H54 (cell line): ENCODE results near the gene RGS21.

Experiments used
- DNase-seq: peaks from one replicate; pipeline ENCODE4 v3.0.0; 2011; ENCODE audit warnings: low spot score, mixed read lengths; ENCODE audit not compliant: insufficient read length
- FAIRE-seq: peaks from 3 replicates; lab custom pipeline; 2011; peaks lifted over from hg19 to GRCh38; lab: Jason Lieb, UNC
- POLR2A ChIP-seq: IDR thresholded peaks from 2 replicates; pipeline ENCODE4 v1.6.1; 2011; ENCODE audit warnings: low read depth, mild to moderate bottlenecking, low read length

The RGS21 gene

DNA sequence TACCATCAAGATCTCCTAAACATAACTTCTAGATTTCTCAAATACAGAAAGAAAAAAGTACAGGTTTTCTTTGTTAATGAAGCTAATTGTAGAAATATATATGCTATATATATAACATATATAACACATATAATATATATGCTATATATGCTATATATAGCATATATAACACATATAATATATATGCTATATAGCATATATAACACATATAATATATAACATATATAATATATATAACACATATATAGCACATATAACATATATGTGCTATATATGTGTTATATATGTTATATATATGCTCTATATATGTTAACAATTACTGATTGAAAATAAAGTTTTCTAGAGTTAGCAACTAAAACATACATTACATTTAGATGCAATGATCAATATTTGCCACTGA is 34.8 kb downstream of the RGS21 start:
- DNase-seq (no peak), FAIRE-seq (no peak)
- TF ChIP-seq POLR2A = no peak

DNA sequence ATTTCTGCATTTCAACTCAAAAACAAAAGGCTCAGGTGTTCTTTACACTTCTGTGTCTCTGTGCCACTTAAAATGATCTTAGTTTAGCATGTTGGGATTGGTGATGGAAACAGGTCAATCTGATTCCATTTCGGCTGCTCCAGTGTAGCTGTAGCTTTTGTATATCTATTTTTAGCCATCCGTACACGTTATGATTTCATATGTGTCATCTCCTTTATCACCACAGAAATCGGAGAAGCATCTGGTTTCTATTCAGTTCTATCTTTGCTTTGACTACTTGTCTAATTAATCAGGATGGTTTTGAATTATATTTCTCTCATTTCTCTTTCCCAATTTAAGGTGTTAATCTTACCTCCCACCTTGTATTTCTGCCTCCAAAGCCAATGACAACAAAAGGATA is 41.1 kb downstream of the RGS21 start:
- no peak for TF ChIP-seq POLR2A
- peak; percentile 20 for FAIRE-seq
- DNase-seq = no peak

DNA sequence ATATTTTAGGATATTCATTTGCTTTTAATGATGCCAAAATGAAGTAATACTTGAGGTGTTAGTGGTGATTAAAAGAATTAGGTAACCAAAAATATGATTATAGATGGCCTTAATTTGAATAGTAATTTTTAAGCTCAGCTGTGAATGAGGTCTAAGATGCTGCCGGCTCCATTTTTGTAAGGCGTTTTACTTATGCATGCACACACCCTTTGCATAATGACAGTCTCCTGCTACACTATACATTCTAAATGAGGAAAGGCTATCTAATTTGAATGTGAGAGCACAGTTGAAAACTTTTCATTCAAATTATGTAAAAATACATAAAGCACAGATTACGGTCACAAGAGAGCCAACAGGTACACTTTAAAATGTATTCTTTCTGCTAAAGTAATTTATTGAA is 41.6 kb downstream of the RGS21 start:
- DNase-seq = no peak
- FAIRE-seq = no peak
- TF ChIP-seq POLR2A = no peak

DNA sequence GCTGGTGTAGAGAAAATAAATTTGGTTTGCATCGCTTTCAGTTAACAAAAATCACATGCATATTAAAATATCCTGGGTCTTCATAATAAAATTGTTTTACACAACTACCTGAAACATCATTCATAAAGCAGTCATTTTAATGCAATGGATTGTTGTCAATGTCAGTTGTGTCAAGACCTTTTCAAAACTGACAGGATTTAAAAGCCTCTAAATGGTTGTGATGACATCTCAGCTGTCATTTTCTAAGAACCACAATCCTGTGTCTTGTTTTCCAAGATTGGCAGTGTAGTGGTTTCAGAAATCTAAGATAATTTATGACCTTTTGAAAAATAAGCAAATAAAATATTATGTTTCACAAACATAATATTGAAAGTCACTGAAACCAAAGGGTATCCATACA is 42.0 kb downstream of the RGS21 start:
- FAIRE-seq (no peak), DNase-seq (no peak)
- no peak for TF ChIP-seq POLR2A

DNA sequence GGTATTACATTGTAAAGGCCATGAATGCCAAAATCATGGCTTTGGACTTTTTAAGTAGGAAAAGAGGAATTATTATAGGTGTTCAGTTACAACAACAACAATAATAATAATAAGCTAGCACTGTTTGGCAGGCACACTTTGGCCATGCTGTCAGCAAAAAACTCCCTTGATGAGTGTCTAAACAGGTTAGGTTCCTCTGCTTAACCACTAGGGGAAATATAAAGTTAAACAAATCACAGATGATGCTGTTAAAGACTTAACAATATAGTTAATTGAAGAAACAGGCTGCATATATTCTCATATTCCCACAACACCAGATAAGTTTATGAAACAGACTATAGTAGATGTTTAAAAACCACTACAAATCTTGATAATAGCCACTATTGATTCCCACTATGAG is 46.4 kb downstream of the RGS21 start:
- DNase-seq (no peak), FAIRE-seq (no peak)

DNA sequence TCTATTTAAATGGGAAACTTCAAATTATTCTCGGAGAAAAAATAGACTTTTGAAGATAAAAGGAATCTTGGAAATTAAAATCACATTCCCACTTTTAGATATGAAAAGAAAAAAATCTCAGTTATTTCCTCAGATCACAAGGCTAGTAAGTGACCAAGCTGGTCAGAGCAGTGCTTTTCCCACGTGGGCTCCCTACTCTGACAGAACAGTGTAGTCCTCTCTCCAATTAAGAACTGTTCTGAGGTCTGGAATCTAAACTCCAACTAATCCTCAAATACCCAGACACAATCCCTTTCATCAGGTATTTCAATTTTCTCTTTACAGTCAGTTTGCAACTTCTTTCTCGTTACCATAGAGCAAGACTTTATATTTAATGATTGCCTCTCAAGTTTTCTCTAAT is 50.6 kb downstream of the RGS21 start:
- FAIRE-seq (no peak), DNase-seq (no peak)
- no peak for TF ChIP-seq POLR2A

More for the DNA sequence above, 46.4 kb downstream of the RGS21 start:
- TF ChIP-seq POLR2A = no peak

DNA sequence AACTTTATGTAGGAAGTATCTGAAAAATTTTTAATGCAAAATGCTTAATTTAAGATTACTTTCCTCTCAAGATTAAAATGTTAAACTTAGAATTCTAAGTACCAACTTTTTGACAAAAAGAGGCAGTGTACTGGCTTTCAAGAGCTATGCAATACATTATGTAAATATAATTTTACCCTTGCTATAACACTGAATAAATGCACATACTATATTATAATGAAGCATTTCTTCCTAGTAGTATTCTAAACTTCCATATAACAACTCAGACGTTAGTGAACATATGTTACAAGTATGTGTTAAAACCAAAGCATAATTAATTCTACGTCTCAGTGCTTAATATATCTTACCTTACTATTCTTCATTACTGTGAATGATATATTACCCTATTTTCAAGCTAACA is 58.5 kb downstream of the RGS21 start:
- no peak for TF ChIP-seq POLR2A
- FAIRE-seq (no peak), DNase-seq (no peak)

DNA sequence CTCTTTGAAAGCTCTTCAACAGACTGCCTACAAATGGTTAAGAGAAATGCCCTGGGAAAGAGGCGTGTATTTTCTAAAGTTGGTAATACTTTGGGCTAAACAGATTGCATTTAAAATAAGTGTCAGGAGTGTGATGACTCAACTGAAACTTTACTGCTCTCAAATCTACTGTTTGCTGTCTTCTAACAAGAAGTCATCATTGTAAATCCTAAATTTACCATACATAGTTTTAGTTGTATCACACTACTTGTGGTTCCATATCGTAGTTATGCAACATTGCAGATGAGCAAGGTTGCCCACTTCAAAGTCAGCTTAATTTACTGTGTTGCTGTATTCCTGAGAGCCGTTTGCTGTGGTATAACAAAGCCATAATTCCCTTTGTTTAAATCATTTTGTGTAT is 59.6 kb downstream of the RGS21 start:
- DNase-seq (no peak), FAIRE-seq (peak; percentile 11)
- TF ChIP-seq POLR2A = no peak

DNA sequence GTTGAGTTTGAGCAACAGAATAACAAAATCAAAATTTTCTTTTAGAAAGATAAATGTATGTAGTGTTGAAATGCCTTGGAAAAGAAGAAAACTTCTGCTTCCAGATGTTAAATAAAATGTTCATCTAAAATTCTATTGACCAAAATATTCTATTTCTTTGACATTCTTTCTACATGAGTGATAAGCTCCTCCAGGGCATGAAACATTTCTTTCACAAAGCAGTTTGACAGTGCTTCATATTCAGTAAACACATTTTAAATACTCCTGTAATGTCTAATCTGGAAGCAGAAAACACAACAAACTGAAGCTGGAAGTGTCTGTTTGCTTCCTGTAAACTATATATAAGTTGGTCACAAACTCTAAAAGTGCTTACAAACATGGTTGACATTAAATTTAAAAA is 61.5 kb downstream of the RGS21 start:
- no peak for TF ChIP-seq POLR2A
- DNase-seq (no peak), FAIRE-seq (no peak)

DNA sequence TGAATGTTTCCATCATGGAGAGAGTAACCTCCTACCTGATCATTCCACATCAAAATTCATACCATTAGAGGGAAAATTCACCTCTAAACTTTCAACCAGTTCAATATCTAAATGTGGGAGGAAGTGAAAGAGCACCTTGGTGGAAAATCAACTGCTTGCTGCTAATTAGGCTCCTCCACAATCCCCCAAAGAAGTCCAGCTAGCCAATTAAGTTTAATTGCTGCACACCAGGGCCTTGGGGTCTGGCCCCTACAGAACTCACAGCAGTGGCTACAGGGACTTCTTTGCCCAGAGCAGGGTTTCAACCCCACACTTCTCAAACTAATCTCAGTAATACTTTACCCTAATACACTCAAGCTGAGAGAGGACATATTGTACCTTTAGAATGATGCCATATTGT is 62.1 kb downstream of the RGS21 start:
- no peak for TF ChIP-seq POLR2A
- FAIRE-seq (no peak), DNase-seq (no peak)

DNA sequence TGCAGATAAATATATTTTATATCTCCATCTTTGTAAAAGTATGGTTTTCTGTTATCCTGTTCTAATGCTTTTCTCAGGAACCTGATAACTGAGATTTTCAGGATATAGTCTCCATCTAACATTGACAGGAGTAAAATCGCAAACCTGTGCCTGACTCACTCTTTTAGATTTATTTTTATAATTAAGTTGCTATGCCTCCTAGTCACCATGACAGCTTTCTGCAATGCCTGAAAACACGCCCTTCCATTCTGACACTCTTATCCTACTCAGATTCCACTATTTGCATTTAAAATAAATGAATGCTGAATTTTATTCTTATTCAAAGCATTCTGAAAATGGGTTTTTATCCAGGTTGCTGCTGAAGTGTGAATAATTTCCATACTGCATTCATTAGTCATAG is 62.8 kb downstream of the RGS21 start:
- TF ChIP-seq POLR2A = no peak
- DNase-seq (no peak), FAIRE-seq (no peak)

DNA sequence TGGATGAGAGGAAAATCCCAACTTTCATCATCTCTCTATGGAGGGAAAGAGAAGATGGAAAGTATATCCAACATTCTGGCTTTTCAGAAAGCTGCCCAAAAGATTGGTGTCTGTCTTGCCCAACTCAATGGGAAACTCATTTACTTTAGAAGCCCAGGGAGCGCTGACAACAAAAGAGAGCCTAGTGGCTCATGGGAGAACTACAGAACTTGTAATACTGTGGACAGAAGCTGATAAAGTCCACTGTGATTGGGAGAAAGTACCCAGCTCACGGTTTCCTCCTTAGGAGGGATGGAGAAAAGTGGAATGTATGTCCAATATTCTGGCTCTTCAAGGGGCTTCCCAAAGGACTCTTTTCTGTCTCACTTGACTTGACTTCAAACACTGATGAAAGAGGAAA is 66.0 kb downstream of the RGS21 start:
- DNase-seq (no peak), FAIRE-seq (no peak)
- no peak for TF ChIP-seq POLR2A

DNA sequence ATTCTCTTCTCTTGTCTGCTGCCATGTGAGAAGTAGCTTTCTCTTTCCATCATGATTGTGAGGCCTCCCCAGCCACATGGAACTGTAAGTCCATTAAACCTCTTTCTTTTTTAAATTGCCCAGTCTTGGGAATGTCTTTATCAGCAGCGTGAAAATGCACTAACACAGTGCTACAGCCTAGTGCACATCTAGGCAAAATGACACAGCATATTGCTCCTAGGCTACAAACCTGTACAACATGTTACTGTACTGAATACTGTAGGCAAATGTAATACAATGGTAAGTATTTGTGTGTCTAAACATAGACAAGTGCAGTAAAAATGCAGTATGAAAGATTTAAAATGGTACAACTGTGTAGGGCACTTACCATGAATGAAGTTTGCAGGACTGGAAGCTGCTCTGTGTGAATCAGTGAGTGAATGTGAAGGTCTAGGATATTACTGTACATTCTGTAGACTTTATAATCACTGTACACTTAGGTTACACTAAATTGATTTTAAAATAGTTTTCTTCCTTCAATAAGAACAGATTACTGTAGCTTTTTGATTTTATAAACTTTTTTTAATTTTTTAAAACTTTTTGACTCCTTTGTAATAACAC is 69.4 kb downstream of the RGS21 start:
- FAIRE-seq = no peak
- no peak for DNase-seq
- TF ChIP-seq POLR2A = no peak

DNA sequence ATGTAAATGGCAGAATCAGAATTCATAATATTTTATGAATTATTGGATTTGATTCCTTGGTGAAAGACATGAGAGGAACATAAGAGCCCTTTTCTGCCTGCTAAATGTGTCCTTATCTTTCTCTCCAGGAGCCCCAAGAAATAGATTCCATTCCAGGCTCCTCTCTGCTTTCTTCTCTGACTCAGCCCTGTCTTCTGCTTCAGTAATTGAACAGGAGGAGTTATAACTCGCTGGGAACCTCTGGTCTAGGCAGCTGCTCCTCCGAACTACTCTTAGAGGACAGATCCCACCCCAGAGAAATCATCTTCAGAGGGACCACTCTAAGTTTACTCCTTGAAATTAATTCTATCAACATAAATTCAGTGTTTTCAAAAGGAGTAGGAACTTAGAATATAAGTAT is 78.4 kb downstream of the RGS21 start:
- FAIRE-seq = no peak
- TF ChIP-seq POLR2A = no peak
- DNase-seq = no peak

DNA sequence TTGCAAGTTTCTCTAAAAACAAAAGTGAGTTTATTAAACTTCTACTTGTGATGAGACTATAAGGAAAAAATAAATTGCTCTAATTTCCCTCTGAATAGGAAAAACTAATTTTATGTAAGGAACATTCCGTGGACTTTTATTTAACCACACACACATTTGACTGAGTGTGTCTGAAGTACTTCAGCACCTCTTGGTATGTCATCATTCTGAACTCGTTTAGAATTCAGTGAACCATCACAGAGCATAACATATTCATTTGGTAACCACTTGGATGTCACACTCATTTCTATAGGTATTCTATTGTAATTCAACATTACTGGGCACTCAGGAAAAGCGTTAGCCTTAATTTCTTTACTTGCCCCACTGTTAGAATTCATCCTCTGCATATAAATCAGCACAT is 79.1 kb downstream of the RGS21 start:
- FAIRE-seq (peak; percentile 33), DNase-seq (no peak)
- no peak for TF ChIP-seq POLR2A

DNA sequence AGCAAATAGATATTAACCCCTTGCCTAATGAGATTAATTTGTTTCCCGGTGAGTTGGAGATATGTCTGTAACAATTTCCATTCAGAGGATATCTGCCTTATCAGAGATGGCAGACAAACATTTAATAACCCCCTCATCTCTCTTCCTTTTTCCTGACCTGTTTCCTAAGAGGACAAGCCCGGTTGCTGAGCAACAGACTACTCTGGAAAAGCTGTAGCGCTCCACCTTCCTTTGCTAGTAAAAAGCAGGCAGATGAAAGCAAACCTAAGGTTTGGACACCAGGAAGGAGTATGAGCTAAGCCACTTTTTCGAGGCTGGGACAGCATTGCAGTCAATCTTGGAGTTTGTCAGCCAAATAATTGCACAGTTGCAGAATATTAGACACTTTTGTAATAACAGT is 82.4 kb downstream of the RGS21 start:
- no peak for TF ChIP-seq POLR2A
- DNase-seq (no peak), FAIRE-seq (no peak)

DNA sequence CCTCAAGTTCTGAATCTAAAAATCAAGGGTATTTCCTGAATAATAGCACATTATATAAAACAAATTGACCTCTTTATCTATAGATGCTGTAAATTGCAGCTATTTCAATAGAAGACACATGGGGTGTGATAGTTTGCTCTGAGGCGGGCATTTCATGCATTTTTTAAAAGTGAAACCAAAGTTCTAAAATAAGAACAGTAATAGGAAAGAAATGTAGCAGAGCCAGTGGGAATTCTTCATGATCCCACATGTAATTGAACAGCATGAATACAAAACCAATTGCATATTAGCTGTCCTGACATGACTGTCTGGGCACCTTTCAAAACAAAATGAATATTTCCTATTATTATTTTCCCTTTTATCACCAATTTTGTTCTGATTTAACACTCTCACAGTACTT is 85.0 kb downstream of the RGS21 start:
- FAIRE-seq = peak; percentile 20
- DNase-seq = no peak
- TF ChIP-seq POLR2A = no peak
